ENCODE data around the gene TNFRSF14. TPM values are rescaled to one million over a fixed set of nuclear protein-coding genes. Genes with fewer than 3 reads are reported as not detected.
A peak's percentile ranks its signal among the peaks of the same experiment; 100 is the strongest.
"Not testable (repeated sequence)": the region's sequence is repeated elsewhere in the genome, so short reads cannot be mapped to it uniquely, and the experiment has no call there.

Gene TNFRSF14
- total RNA-seq, 1 experiment from 2014 or later: 9.0 TPM

GRCh38 chr1:2547210-2548067, 8.7 kb upstream of the TNFRSF14 start:
- no peak for DNase-seq (ENCODE audit: low spot score)
- in situ Hi-C loops (cut with HindIII; ENCODE audit: low sequenced_read_pairs): no loop called here

- in situ Hi-C loops (cut with HindIII; ENCODE audit: low sequenced_read_pairs): no loop called here
- DNase-seq (ENCODE audit: low spot score): peak; percentile 87
Measured at GRCh38 chr1:2548068-2548589, 8.0 kb upstream of the TNFRSF14 start.

GRCh38 chr1:2549367-2550029, 6.7 kb upstream of the TNFRSF14 start:
- in situ Hi-C loops (cut with HindIII; ENCODE audit: low sequenced_read_pairs); DNase-seq (ENCODE audit: low spot score): not testable (repeated sequence)

GRCh38 chr1:2550309-2550861, 5.8 kb upstream of the TNFRSF14 start:
- DNase-seq (ENCODE audit: low spot score); in situ Hi-C loops (cut with HindIII; ENCODE audit: low sequenced_read_pairs): not testable (repeated sequence)

DNA sequence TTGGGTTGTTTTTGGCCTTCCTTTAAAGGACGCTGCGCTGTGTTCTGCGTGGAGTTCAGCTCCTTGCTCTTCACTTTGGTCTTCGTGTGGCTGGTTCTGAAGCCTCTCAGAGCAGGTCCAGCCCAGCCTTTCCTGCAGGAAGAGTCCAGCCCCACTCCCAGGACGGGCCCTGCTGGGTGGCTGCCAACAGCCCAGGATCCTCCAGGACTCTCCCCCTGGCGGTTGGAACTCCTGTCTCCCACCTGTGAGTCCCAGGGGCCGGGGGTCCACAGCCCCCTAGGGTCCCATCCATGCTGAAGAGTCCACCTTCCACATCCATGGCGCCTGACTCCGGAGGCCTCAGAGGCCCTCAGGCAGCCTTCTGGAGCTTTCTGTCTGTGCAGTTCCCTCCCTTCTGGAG, 4.6 kb upstream of the TNFRSF14 start:
- in situ Hi-C loops (cut with HindIII; ENCODE audit: low sequenced_read_pairs): not testable (repeated sequence)

GRCh38 chr1:2552189-2552588, 4.0 kb upstream of the TNFRSF14 start:
- in situ Hi-C loops (cut with HindIII; ENCODE audit: low sequenced_read_pairs): no loop called here
- DNase-seq (ENCODE audit: low spot score): no peak

More for the DNA sequence above, 4.6 kb upstream of the TNFRSF14 start:
- DNase-seq (ENCODE audit: low spot score): not testable (repeated sequence)

GRCh38 chr1:2553076-2553475, 3.1 kb upstream of the TNFRSF14 start:
- in situ Hi-C loops (cut with HindIII; ENCODE audit: low sequenced_read_pairs); DNase-seq (ENCODE audit: low spot score): not testable (repeated sequence)

DNA sequence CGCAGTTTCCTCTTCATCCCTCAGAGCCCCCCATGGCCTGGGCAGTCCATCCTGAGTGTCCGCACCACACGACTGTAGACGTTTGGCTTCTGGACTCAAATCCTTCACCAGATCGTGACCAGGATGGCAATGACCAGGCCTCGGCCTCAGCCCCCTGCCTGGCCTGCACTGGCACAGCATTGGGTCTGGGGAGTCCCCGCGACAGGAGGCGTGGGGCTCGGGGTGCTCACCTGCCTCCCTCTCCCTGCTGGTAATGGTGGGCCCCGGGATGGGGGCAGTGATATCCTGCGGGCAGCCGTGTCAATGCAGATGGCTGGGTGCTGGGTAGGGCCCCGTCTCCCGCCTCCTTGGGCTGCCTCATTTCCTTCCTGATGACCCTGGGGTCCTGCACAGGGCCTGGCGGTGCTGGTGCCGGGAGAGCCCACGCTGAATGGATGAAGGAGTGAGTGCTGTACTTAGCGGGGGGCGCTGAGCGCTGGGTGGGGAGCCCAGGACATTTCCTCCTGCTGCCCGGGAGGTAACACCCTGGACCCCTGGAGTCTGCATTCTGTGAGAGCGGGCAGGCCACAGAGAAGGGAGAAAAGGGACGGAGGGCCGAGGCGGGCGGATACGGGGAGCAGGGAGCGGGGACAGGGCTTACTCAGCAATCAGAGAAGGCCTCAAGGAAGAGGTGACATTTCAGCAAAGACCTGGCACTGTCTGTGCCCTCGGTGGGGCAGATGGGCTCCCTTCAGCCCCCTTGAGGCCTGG, 2.1 kb upstream of the TNFRSF14 start:
- in situ Hi-C loops (cut with HindIII; ENCODE audit: low sequenced_read_pairs): no loop called here
- no peak for DNase-seq (ENCODE audit: low spot score)

DNA sequence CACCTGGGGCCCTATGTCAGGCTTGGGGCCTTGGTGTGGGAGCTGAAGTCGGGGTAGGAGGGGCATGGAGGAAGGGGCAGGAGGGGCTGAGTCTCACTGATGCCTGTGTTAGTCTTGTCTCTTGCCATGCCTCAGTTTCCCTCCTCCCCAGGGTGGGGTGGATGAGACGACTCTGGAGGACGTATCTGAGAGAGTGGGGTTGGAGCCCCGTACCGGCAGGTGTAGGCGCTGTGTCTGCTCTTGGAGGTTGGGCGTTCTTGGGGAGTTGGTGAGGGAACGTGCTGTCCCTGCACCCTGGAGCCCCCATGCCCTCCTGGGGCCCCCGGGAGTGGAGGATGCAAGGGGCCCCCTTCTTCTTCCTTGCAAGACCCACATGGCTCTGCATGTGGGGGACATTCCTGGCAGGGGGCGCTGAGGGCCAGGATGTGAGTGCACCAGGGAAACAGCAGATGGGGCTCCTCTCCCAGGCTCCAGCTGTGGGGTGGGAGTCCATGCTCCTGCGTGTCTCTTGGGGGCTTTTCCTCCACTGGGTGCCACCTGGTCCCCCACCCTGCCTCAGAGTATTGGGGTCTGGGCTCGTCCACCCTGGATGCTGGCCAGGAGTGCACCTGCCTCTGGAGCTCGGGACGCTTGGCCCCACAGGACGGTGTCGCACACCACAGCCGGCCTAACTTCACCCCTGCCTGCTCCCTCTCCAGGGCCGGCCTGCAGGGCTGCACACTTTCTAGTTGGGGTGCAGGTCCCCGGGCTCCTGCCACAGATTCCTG, 1.4 kb upstream of the TNFRSF14 start:
- in situ Hi-C loops (cut with HindIII; ENCODE audit: low sequenced_read_pairs): no loop called here
- DNase-seq (ENCODE audit: low spot score): no peak

DNA sequence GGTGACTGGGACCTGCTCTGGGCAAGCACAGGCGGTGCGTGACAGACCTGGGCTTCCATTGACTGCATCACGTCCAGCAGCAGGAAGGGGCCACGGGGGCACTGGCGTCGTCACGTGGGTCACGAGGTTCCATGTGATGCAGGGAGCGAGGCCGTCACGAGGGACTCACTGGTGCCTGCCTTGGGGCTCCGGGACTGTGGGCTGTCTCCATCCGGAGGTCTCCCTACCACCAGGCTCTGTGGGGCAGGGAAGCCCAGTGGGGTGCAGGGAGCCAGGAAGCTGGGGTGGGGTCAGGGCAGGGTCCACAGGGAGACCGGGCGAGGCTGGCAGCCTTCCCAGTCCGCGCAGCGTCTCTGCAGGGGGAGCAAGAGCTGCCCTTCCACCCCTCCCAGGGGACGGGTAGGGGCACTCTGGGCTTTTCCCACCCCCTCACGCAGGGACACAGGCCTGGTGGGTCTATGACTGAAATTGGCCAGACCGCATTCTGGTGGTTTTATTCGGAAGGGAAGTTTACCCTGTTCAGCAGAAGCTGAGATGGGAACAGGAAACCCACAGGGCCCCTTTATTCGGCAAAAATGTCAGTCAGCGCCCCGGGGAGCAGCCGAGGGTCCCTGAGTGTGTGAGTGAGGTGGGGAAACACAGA, 416 bp upstream of the TNFRSF14 start:
- no peak for DNase-seq (ENCODE audit: low spot score)
- in situ Hi-C loops (cut with HindIII; ENCODE audit: low sequenced_read_pairs): no loop called here

DNA sequence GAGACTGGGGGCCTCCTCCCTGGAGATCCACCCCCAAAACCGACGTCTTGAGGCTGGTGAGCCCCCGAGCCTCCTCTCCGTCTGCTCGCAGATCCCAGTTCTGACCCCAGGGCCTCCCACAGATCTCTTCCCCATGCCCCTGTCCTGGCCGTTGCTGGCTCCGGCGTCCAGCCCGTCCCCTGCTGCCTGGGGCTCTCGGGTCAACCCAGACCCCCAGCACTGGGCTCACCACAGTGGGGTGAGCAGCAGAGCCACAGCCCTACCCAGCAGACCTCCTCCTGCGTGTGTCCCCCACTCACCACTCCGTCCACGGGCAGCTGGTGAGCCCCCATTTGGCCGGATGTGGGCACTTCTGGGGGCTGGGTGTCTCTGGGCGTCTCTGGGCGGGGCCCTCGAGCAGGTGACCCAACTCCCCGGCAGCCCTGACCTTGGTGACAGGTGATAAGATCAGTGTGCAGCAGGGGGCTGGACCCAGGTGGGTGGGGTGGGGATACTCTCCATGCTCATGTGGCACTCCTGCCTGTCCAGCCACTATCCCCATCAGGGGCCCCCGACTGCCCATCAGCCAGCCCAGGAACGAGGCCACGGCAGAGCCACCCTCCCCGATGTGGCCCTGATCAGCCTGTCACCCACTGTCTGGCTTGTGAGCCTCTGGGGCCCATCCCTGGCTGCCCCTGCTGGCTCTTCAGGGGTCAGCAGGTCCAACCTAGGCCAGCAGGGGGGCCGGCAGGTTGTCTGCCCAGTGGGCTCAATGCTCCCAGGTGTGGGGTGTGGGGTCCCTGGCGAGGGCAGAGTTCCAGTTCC, 709 bp downstream of the TNFRSF14 start:
- in situ Hi-C loops (cut with HindIII; ENCODE audit: low sequenced_read_pairs): no loop called here
- no peak for DNase-seq (ENCODE audit: low spot score)

DNA sequence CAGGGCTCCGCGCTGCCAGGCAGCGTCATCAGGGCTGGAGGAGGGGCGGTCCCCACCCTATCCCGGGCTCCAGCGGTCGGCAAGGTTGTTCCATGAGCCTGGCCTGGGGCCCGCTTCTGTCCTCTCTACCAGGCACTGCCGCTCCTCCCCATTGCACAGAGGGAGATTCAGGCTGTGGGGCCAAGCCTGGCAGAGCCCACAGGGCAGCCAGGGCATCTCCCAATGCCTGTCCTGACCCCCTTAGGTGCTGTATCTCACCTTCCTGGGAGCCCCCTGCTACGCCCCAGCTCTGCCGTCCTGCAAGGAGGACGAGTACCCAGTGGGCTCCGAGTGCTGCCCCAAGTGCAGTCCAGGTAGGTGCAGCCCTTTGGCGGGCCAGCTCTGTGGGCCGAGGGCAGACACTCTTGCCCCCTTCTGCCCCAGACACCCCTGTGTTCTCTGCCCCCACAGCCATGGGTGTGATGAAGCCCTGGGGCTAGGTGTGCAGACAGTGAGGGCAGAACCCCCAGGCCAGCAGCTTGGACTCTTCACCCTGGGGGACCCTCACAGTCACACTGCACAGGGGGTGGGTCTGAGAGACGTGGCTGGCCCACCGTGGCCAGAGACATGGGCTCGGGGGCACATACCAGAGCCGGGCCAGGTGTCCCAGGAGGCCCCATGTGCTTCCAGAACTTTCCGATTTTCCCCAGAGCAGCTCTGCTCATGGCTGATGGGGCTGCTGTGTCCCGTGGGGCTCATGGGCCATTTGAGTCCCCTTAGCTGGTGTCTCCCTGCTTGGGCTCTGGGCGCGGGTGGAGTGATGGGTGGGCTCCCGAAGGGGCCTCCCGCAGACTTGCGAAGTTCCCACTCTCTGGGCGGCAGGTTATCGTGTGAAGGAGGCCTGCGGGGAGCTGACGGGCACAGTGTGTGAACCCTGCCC, 1.6 kb downstream of the TNFRSF14 start:
- in situ Hi-C loops (cut with HindIII; ENCODE audit: low sequenced_read_pairs): no loop called here
- no peak for DNase-seq (ENCODE audit: low spot score)

GRCh38 chr1:2558420-2558819, 2.2 kb downstream of the TNFRSF14 start:
- in situ Hi-C loops (cut with HindIII; ENCODE audit: low sequenced_read_pairs): no loop called here
- DNase-seq (ENCODE audit: low spot score): no peak

- no peak for DNase-seq (ENCODE audit: low spot score)
Measured at GRCh38 chr1:2558861-2559260, 2.7 kb downstream of the TNFRSF14 start.

GRCh38 chr1:2559509-2560298, 3.5 kb downstream of the TNFRSF14 start:
- no peak for DNase-seq (ENCODE audit: low spot score)
- in situ Hi-C loops (cut with HindIII; ENCODE audit: low sequenced_read_pairs): no loop called here

More at GRCh38 chr1:2558861-2559260, 2.7 kb downstream of the TNFRSF14 start:
- in situ Hi-C loops (cut with HindIII; ENCODE audit: low sequenced_read_pairs): no loop called here
